ENCODE results near the gene PARD3. TPM values are rescaled to one million over a fixed set of nuclear protein-coding genes. Genes with fewer than 3 reads are reported as not detected.
A peak's percentile ranks its signal among the peaks of the same experiment; 100 is the strongest.

The PARD3 gene
- total RNA-seq, 4 donors from 2014 or later, result 150 to 172 (median 165) TPM

DNA sequence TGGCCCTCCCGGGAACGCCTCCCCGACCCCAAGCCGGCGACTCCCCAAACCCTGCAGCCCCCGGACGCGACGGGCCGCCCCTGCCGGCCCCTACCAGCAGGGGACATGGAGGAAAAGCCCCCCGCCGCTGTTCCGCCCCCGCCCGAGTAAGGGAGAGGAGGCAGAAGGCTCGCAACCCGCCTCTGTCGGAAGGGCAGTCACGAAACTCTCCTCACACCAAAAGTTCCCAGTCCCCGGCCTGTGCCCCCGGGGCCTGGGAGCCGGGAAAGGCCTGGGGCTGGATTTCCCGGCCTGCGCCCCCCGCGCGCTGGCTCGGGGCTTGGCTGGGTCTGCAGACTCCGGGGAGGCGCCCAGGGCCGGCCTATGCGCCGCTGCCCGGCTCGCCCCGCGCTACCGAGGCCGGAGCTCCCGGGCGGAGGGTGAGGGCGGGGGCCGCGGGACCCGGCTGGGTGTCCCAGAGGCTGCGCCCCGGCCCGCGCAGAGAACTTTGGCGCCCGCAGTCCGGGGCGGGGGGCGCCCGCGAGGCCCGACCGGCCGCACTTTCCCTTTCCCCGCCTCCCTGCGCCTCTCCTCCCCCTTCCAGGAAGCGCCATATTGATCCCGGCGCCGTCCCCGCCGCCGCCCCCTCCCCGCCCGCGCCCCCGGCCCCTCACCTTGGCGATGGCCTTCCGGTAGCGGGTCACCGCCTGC, 728 bp downstream of the PARD3 start:
- TF ChIP-seq CTCF (IDR thresholded peaks at IDR 0.05) (no peak), POLR2A (IDR thresholded peaks at IDR 0.05) (no peak)
- intact Hi-C loops (cut with DNase I; ENCODE audit: low total_unique reads), result no loop called here
- H3K4me3 ChIP-seq (ENCODE audit: low read depth, poor library complexity, severe bottlenecking), result peak overlapping the region; percentile 66
- 1 to 4% methylated on average over 16 to 35 of the region's 77 CpGs for WGBS, 2 donors
- peak in 1 of 2 donors; percentile 86 for DNase-seq (ENCODE audit: low spot score in 2 of 2)

- intact Hi-C loops (cut with DNase I; ENCODE audit: low total_unique reads), result no loop called here
- DNase-seq (ENCODE audit: low spot score in 2 of 2), result no peak
- no peak for TF ChIP-seq POLR2A (IDR thresholded peaks at IDR 0.05)
- no peak for TF ChIP-seq CTCF (IDR thresholded peaks at IDR 0.05)
- 13 to 14% methylated on average over 19 of the region's 19 CpGs for WGBS, 2 donors
- H3K4me3 ChIP-seq (ENCODE audit: low read depth, poor library complexity, severe bottlenecking), result peak overlapping the region; percentile 66
Observed at GRCh38 chr10:34813626-34814222, 1.4 kb downstream of the PARD3 start.

- WGBS, 2 donors, result 52 to 60% methylated on average over 5 of the region's 5 CpGs
- intact Hi-C loops (cut with DNase I; ENCODE audit: low total_unique reads), result no loop called here
- DNase-seq (ENCODE audit: low spot score in 2 of 2), result peak in 1 of 2 donors; percentile 69
- no peak for TF ChIP-seq CTCF (IDR thresholded peaks at IDR 0.05)
- TF ChIP-seq POLR2A (IDR thresholded peaks at IDR 0.05), result no peak
- H3K4me3 ChIP-seq (ENCODE audit: low read depth, poor library complexity, severe bottlenecking), result no peak overlapping the region
Observed at GRCh38 chr10:34812771-34813170, 2.3 kb downstream of the PARD3 start.

- no peak for DNase-seq (ENCODE audit: low spot score in 2 of 2)
- no peak overlapping the region for H3K4me3 ChIP-seq (ENCODE audit: low read depth, poor library complexity, severe bottlenecking)
- TF ChIP-seq POLR2A (IDR thresholded peaks at IDR 0.05), result no peak
- no peak for TF ChIP-seq CTCF (IDR thresholded peaks at IDR 0.05)
- WGBS, 2 donors, result 40 to 43% methylated on average over 1 of the region's 1 CpG
- intact Hi-C loops (cut with DNase I; ENCODE audit: low total_unique reads), result no loop called here
Observed at GRCh38 chr10:34811968-34812514, 3.1 kb downstream of the PARD3 start.

DNA sequence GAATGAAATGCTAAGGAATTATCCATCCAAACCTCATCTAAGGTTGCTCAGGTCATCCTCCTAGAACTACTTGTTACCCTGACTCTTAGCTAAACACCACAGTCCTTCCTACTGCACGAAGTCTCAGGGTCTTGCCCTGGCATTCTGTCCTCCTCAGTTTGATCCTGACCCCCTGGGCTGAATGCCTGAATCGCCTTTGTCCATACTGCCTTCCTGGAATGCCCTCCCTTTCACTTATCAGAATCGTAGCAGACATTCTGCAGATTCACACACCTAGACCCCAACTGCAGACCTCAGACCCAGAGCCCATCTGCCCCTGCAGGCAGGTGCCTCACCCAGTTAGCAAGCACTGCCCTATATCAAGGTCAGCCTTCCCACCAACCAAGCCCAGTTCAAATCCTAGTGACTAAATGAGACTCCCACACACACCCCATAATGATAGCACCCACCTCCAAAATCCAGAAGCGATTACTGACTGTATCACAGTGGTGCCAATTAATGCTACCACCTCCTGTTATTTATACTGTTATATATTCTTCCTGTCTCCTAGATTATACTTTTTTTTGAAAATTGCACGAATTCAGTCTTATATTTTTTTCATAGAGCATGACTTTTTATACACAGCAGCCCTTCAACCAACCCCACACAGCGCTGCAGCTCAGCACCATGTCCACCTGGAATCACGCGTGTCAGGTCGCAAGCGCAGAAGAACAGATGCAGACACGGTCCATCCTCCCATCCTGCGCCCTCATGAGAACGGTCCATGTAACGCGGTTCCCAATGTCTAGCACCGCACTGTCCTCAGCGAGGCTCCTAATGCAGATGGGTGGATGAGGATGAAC, 3.7 kb downstream of the PARD3 start:
- peak in 1 of 2 donors; percentile 76 for DNase-seq (ENCODE audit: low spot score in 2 of 2)
- TF ChIP-seq CTCF (IDR thresholded peaks at IDR 0.05) (no peak), POLR2A (IDR thresholded peaks at IDR 0.05) (no peak)
- WGBS, 2 donors, result 84 to 87% methylated on average over 17 of the region's 17 CpGs
- intact Hi-C loops (cut with DNase I; ENCODE audit: low total_unique reads), result no loop called here
- no peak overlapping the region for H3K4me3 ChIP-seq (ENCODE audit: low read depth, poor library complexity, severe bottlenecking)
